ENCODE data around the gene MEGF8.

- TF ChIP-seq CREB1 (IDR thresholded peaks at IDR 0.05; ENCODE audit: low read depth) (no peak), REST (IDR thresholded peaks at IDR 0.05; ENCODE audit: low read depth) (no peak), TAF1 (IDR thresholded peaks at IDR 0.05; ENCODE audit: low read depth) (no peak), TEAD4 (IDR thresholded peaks at IDR 0.05) (no peak), ZBTB7A (IDR thresholded peaks at IDR 0.05; ENCODE audit: low read depth) (no peak), EGR1 (IDR thresholded peaks at IDR 0.05) (no peak)
Measured at GRCh38 chr19:42332059-42332458, 6.6 kb downstream of the MEGF8 start.

All from Ishikawa (cell line).